GM12878 (cell line): ENCODE measurements around the gene HOXD12. TPM values are rescaled to one million over a fixed set of nuclear protein-coding genes. Genes with fewer than 3 reads are reported as not detected.

ENCODE experiments used
- ATAC-seq: fragments of 200-7000 bp; cut with Tn5 transposase; 3 replicates; pipeline ENCODE4 v1.9.1; 2020; ENCODE audit warnings: mild to moderate bottlenecking, moderate library complexity
- BruUV-seq: library from RNA; stranded (reverse); fragments of 400-500 nt; replicated peaks from 2 replicates; lab custom pipeline; 2021; lab: Mats Ljungman, UMichigan
- CTCF ChIA-PET: fragments of 300-600 bp; sonication (Branson Sonifier 250); formaldehyde crosslinking; extraction: SDS; loops from one replicate; lab custom pipeline; 2021; ENCODE audit warnings: inconsistent platforms; lab: Yijun Ruan, JAX
- POLR2A ChIA-PET: fragments of 350-600 bp; formaldehyde crosslinking; extraction: SDS; loops from one replicate; lab custom pipeline; 2021; ENCODE audit warnings: inconsistent platforms; lab: Charles Lee
- RAD21 ChIA-PET: fragments of 300-600 bp; sonication (Branson Sonifier 250); formaldehyde crosslinking; loops from one replicate; lab custom pipeline; 2023; ENCODE audit warnings: antibody characterized with exemption; ENCODE audit not compliant: unreplicated experiment; lab: Charles Lee
- SMC1A ChIA-PET: fragments of 300-600 bp; sonication (Branson Sonifier 250); formaldehyde crosslinking; loops from one replicate; lab custom pipeline; 2023; ENCODE audit not compliant: unreplicated experiment, uncharacterized antibody; lab: Charles Lee
- DNase-seq: peaks from one replicate; pipeline ENCODE4 v3.0.0-alpha.2; 2011; ENCODE audit warnings: low read depth, low spot score
- FAIRE-seq: peaks from 3 replicates; lab custom pipeline; 2011; peaks lifted over from hg19 to GRCh38; lab: Jason Lieb, UNC
- H2AFZ ChIP-seq: 2 replicates; pipeline ENCODE4 v1.6.0; 2011; ENCODE audit warnings: low read depth, low read length, control low read depth; ENCODE audit not compliant: control insufficient read depth
- H3K27ac ChIP-seq: 2 replicates; pipeline ENCODE4 v1.5.1; 2011; ENCODE audit warnings: control low read depth; ENCODE audit not compliant: control insufficient read depth, insufficient read depth
- H3K27me3 ChIP-seq, 2 experiments: replicated peaks in 1 of 2; 2 replicates each; pipeline versions ENCODE4 v1.6.0 to v1.6.1; 2011; ENCODE audit warnings: low read length in 1 of 2; ENCODE audit not compliant: control insufficient read depth in 2 of 2, insufficient read depth in 2 of 2
- H3K36me3 ChIP-seq, 2 experiments: 2 replicates each; pipeline ENCODE4 v1.5.1; 2011; ENCODE audit warnings: low read length in 1 of 2; ENCODE audit not compliant: control insufficient read depth in 2 of 2, insufficient read depth in 2 of 2
- H3K4me1 ChIP-seq: 2 replicates; pipeline ENCODE4 v1.6.1; 2011; ENCODE audit warnings: mild to moderate bottlenecking, low read length, moderate library complexity, mixed read lengths; ENCODE audit not compliant: control insufficient read depth, insufficient read depth
- H3K4me2 ChIP-seq: 2 replicates; pipeline ENCODE4 v1.6.0; 2011; ENCODE audit warnings: control low read depth; ENCODE audit not compliant: control insufficient read depth, insufficient read depth
- H3K4me3 ChIP-seq: fragments of 200-600 bp; sonication (generic); 2 replicates; pipeline ENCODE4 v1.5.1; 2016
- H3K79me2 ChIP-seq: 2 replicates; pipeline ENCODE4 v1.6.0; 2011; ENCODE audit warnings: low read length; ENCODE audit not compliant: control insufficient read depth, insufficient read depth
- H3K9ac ChIP-seq: 2 replicates; pipeline ENCODE4 v1.8.0; 2011; ENCODE audit warnings: low read length, control low read depth, mixed read lengths; ENCODE audit not compliant: control insufficient read depth, insufficient read depth
- H3K9me3 ChIP-seq: replicated peaks from 3 replicates; pipeline ENCODE4 v1.5.1; 2011; ENCODE audit warnings: mild to moderate bottlenecking, low read length; ENCODE audit not compliant: control insufficient read depth, insufficient read depth
- H4K20me1 ChIP-seq: 2 replicates; pipeline ENCODE4 v1.6.0; 2011; ENCODE audit not compliant: control insufficient read depth, insufficient read depth
- ESRRA ChIP-seq: IDR thresholded peaks from 2 replicates; pipeline ENCODE4 v1.6.1; 2012; ENCODE audit warnings: mild to moderate bottlenecking, low read length, improper control_type of control experiment
- ETV6 ChIP-seq, 2 experiments: fragments of 450-650 bp in 1 of 2; IDR thresholded peaks in 1 of 2; conservative IDR thresholded peaks in 1 of 2; 2 replicates each; pipeline ENCODE4 v1.6.1; 2014; ENCODE audit warnings: antibody characterized with exemption in 1 of 2, borderline replicate concordance in 1 of 2, low read depth in 1 of 2, mild to moderate bottlenecking in 1 of 2, moderate library complexity in 1 of 2
- LARP7 ChIP-seq: fragments of 450-650 bp; IDR thresholded peaks from 2 replicates; pipeline ENCODE4 v1.6.1; 2017; ENCODE audit warnings: mild to moderate bottlenecking
- NR2C1 ChIP-seq: fragments of 450-650 bp; IDR thresholded peaks from 2 replicates; pipeline ENCODE4 v1.6.1; 2017; ENCODE audit warnings: antibody characterized with exemption, mild to moderate bottlenecking, moderate library complexity
- PML ChIP-seq: IDR thresholded peaks from 2 replicates; pipeline ENCODE4 v1.6.1; 2012; ENCODE audit warnings: low read length, inconsistent platforms
- RELA ChIP-seq: fragments of 450-650 bp; IDR thresholded peaks from 2 replicates; pipeline ENCODE4 v1.8.0; 2014; ENCODE audit warnings: borderline replicate concordance; ENCODE audit not compliant: partially characterized antibody
- YBX1 ChIP-seq: fragments of 450-650 bp; IDR thresholded peaks from 2 replicates; pipeline ENCODE4 v1.6.1; 2016; ENCODE audit warnings: antibody characterized with exemption
- ZNF622 ChIP-seq: fragments of 450-650 bp; IDR thresholded peaks from 2 replicates; pipeline ENCODE4 v1.6.1; 2017; ENCODE audit warnings: mild to moderate bottlenecking, inconsistent platforms
- WGBS: methylation state at CpG from one replicate; pipeline ENCODE4 v1.1.6; 2016; ENCODE audit warnings: low lambda C conversion rate; ENCODE audit not compliant: insufficient replicate concordance, insufficient coverage; ENCODE audit errors: missing lambda C conversion rate; 5-methylcytosine and 5-hydroxymethylcytosine counted together
- in situ Hi-C: fragments of 300-500 bp; cut with MboI; formaldehyde crosslinking; loops from 9 replicates; pipeline ENCODE4 v1.14.3; 2018; ENCODE audit warnings: mixed read lengths
- intact Hi-C: fragments of 100-400 bp; cut with micrococcal nuclease; formaldehyde crosslinking; loops from one replicate; pipeline ENCODE4 v1.14.2; 2022; ENCODE audit not compliant: unreplicated experiment
- polyA plus RNA-seq, 11 experiments: library from polyadenylated mRNA; depleted of rRNA in 4 of 11; unstranded in 6 of 11; stranded (reverse) in 5 of 11; fragments of >200 nt; fragmentation: Nextera tagmentation in 4 of 11; fragmentation: Illumina TruSeq in 1 of 11; extraction: Ambion mirVana in 4 of 11; extraction: Trizol in 1 of 11; gene quantifications; 1 replicate in 1 of 11; 2 replicates in 10 of 11; pipeline versions ENCODE4 v1.2.1 to v1.2.3, GENCODE V29; 2011 to 2016; ENCODE audit warnings: inconsistent platforms in 2 of 11, missing spikeins in 2 of 11, low read depth in 1 of 11
- total RNA-seq, 4 experiments: library from RNA; depleted of rRNA in 3 of 4; stranded (reverse); fragments of >200 nt in 3 of 4; fragmentation: Illumina TruSeq in 1 of 4; extraction: Trizol in 1 of 4; gene quantifications; 2 replicates each; pipeline versions ENCODE4 v1.2.1 to v1.2.3, GENCODE V29; 2013 to 2021
- TF ChIP-seq, protein P1 (sequence below): fragments of 450-650 bp; IDR thresholded peaks from 2 replicates; pipeline ENCODE4 v1.6.1; 2017; ENCODE audit warnings: mild to moderate bottlenecking, moderate library complexity
- TF ChIP-seq, protein P2 (sequence below): fragments of 150-350 bp; IDR thresholded peaks from 2 replicates; pipeline ENCODE4 v1.6.1; 2016; ENCODE audit warnings: low read depth, low read length
- TF ChIP-seq, protein P3 (sequence below): fragments of 450-650 bp; IDR thresholded peaks from 2 replicates; pipeline ENCODE4 v1.6.1; 2016; ENCODE audit warnings: mild to moderate bottlenecking, moderate library complexity, borderline replicate concordance

The HOXD12 gene
- total and polyA plus RNA-seq, 10 of the 15 experiments (the other 5 are each of a cell fraction or from before 2014, with no cell fraction given) = not detected

DNA sequence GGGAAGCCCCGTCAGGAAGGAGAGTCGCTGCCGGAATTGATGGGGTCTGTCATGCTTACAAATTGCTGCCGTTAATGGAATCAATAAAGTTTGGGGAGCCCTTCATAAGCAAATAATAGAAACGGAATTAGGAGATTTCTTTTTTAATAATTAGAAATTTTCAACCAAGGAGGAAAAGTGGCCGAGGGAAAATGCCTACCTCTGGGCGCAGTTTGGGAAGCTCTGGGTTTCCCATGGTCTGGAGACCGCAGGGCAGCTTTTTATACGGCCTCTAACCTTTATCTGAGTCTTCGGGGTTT, 17.1 kb upstream of the HOXD12 start:
- ChIA-PET POLR2A (no interaction called here), RAD21 (no interaction called here), CTCF (no interaction called here), SMC1A (no interaction called here)
- Histone ChIP-seq H2AFZ (no peak overlapping the region), H3K4me2 (no peak overlapping the region), H4K20me1 (no peaks in the 10 kb centered on the region), H3K9ac (no peak overlapping the region), H3K9me3 (peaks cover 20% of the 10 kb centered on the region; the same call in 2 of the 3 replicates), H3K4me3 (no peak overlapping the region), H3K27ac (no peak overlapping the region), H3K79me2 (no peaks in the 10 kb centered on the region), H3K27me3 (peaks cover 5 to 17% of the 10 kb centered on the region in 2 experiments), H3K4me1 (no peaks in the 10 kb centered on the region), H3K36me3 (no peaks in the 10 kb centered on the region)
- no peak for FAIRE-seq
- no peak for DNase-seq
- no peak for ATAC-seq
- 56% methylated on average over 10 of the region's 10 CpGs for WGBS
- BruUV-seq = no TSS peak
- in situ Hi-C loops (no loop called here), intact Hi-C loops (loop anchor here (10.0 kb wide), 1 partner anchor 198 kb away; no protein-coding TSS in a partner anchor)
- TF ChIP-seq YBX1 (no peak), ESRRA (no peak), LARP7 (no peak), NR2C1 (no peak), ZNF622 (no peak), ETV6 (conservative IDR thresholded peaks at IDR 0.05 in 1 of 2, IDR thresholded peaks at IDR 0.05 in 1 of 2; ENCODE audit: borderline replicate concordance in 1 of 2, low read depth in 1 of 2) (no peak), RELA (no peak), PML (no peak)
- TF ChIP-seq, protein P1, sequence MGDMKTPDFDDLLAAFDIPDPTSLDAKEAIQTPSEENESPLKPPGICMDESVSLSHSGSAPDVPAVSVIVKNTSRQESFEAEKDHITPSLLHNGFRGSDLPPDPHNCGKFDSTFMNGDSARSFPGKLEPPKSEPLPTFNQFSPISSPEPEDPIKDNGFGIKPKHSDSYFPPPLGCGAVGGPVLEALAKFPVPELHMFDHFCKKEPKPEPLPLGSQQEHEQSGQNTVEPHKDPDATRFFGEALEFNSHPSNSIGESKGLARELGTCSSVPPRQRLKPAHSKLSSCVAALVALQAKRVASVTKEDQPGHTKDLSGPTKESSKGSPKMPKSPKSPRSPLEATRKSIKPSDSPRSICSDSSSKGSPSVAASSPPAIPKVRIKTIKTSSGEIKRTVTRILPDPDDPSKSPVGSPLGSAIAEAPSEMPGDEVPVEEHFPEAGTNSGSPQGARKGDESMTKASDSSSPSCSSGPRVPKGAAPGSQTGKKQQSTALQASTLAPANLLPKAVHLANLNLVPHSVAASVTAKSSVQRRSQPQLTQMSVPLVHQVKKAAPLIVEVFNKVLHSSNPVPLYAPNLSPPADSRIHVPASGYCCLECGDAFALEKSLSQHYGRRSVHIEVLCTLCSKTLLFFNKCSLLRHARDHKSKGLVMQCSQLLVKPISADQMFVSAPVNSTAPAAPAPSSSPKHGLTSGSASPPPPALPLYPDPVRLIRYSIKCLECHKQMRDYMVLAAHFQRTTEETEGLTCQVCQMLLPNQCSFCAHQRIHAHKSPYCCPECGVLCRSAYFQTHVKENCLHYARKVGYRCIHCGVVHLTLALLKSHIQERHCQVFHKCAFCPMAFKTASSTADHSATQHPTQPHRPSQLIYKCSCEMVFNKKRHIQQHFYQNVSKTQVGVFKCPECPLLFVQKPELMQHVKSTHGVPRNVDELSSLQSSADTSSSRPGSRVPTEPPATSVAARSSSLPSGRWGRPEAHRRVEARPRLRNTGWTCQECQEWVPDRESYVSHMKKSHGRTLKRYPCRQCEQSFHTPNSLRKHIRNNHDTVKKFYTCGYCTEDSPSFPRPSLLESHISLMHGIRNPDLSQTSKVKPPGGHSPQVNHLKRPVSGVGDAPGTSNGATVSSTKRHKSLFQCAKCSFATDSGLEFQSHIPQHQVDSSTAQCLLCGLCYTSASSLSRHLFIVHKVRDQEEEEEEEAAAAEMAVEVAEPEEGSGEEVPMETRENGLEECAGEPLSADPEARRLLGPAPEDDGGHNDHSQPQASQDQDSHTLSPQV = no peak
- TF ChIP-seq, protein P2, sequence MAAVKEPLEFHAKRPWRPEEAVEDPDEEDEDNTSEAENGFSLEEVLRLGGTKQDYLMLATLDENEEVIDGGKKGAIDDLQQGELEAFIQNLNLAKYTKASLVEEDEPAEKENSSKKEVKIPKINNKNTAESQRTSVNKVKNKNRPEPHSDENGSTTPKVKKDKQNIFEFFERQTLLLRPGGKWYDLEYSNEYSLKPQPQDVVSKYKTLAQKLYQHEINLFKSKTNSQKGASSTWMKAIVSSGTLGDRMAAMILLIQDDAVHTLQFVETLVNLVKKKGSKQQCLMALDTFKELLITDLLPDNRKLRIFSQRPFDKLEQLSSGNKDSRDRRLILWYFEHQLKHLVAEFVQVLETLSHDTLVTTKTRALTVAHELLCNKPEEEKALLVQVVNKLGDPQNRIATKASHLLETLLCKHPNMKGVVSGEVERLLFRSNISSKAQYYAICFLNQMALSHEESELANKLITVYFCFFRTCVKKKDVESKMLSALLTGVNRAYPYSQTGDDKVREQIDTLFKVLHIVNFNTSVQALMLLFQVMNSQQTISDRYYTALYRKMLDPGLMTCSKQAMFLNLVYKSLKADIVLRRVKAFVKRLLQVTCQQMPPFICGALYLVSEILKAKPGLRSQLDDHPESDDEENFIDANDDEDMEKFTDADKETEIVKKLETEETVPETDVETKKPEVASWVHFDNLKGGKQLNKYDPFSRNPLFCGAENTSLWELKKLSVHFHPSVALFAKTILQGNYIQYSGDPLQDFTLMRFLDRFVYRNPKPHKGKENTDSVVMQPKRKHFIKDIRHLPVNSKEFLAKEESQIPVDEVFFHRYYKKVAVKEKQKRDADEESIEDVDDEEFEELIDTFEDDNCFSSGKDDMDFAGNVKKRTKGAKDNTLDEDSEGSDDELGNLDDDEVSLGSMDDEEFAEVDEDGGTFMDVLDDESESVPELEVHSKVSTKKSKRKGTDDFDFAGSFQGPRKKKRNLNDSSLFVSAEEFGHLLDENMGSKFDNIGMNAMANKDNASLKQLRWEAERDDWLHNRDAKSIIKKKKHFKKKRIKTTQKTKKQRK = no peak
- TF ChIP-seq, protein P3, sequence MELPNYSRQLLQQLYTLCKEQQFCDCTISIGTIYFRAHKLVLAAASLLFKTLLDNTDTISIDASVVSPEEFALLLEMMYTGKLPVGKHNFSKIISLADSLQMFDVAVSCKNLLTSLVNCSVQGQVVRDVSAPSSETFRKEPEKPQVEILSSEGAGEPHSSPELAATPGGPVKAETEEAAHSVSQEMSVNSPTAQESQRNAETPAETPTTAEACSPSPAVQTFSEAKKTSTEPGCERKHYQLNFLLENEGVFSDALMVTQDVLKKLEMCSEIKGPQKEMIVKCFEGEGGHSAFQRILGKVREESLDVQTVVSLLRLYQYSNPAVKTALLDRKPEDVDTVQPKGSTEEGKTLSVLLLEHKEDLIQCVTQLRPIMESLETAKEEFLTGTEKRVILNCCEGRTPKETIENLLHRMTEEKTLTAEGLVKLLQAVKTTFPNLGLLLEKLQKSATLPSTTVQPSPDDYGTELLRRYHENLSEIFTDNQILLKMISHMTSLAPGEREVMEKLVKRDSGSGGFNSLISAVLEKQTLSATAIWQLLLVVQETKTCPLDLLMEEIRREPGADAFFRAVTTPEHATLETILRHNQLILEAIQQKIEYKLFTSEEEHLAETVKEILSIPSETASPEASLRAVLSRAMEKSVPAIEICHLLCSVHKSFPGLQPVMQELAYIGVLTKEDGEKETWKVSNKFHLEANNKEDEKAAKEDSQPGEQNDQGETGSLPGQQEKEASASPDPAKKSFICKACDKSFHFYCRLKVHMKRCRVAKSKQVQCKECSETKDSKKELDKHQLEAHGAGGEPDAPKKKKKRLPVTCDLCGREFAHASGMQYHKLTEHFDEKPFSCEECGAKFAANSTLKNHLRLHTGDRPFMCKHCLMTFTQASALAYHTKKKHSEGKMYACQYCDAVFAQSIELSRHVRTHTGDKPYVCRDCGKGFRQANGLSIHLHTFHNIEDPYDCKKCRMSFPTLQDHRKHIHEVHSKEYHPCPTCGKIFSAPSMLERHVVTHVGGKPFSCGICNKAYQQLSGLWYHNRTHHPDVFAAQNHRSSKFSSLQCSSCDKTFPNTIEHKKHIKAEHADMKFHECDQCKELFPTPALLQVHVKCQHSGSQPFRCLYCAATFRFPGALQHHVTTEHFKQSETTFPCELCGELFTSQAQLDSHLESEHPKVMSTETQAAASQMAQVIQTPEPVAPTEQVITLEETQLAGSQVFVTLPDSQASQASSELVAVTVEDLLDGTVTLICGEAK = no peak
